Astrocyte (in vitro differentiated cells and primary cell): ENCODE results near the gene PLCH1.

Experiments
- EZH2 ChIP-seq: IDR thresholded peaks from 2 replicates; pipeline ENCODE4 v1.6.1; 2012; ENCODE audit warnings: mild to moderate bottlenecking, low read length, inconsistent platforms; ENCODE audit not compliant: insufficient read depth
- TF ChIP-seq, protein P1 (sequence below): IDR thresholded peaks from 2 replicates; pipeline ENCODE4 v1.5.1; 2011; ENCODE audit warnings: low read depth, mild to moderate bottlenecking, inconsistent platforms, low read length, moderate library complexity; ENCODE audit not compliant: insufficient read depth

DNA sequence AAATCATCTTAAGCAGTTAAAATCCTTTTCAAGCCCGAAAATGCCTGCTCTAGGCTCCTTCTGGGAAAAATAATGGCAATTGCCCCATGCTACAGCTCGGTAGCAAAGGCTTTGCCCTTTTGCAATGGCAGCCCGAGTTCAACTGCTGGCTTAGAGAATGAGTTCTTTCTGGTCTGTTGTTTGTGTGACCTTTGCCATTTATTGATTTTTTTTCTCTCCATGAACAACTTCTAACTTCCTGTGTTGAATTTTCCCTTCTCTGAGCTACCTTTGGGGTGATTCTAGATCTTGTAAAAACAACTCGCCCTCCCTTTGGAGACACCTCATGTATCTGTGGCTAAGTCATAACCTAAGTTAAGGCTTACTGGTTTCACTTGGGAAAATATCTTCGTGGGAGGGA lies 139.3 kb downstream of the PLCH1 start:
- TF ChIP-seq, protein P1, sequence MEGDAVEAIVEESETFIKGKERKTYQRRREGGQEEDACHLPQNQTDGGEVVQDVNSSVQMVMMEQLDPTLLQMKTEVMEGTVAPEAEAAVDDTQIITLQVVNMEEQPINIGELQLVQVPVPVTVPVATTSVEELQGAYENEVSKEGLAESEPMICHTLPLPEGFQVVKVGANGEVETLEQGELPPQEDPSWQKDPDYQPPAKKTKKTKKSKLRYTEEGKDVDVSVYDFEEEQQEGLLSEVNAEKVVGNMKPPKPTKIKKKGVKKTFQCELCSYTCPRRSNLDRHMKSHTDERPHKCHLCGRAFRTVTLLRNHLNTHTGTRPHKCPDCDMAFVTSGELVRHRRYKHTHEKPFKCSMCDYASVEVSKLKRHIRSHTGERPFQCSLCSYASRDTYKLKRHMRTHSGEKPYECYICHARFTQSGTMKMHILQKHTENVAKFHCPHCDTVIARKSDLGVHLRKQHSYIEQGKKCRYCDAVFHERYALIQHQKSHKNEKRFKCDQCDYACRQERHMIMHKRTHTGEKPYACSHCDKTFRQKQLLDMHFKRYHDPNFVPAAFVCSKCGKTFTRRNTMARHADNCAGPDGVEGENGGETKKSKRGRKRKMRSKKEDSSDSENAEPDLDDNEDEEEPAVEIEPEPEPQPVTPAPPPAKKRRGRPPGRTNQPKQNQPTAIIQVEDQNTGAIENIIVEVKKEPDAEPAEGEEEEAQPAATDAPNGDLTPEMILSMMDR, result no peak
- TF ChIP-seq EZH2, result no peak
